WTC11 (cell line): ENCODE measurements around the gene NEMP2.

Source experiments
- CREM ChIP-seq: sonication (generic); formaldehyde crosslinking; IDR thresholded peaks from 2 replicates; pipeline ENCODE4 v1.8.1; 2022; ENCODE audit warnings: mild to moderate bottlenecking, missing genetic modification reagents, moderate library complexity
- JUN ChIP-seq: sonication (generic); formaldehyde crosslinking; IDR thresholded peaks from 2 replicates; pipeline ENCODE4 v1.8.0; 2023; ENCODE audit warnings: mild to moderate bottlenecking, missing genetic modification reagents
- MXD4 ChIP-seq: fragments of 250-450 bp; sonication (Bioruptor Pico); IDR thresholded peaks from 2 replicates; pipeline ENCODE4 v1.8.0; 2021; ENCODE audit warnings: mild to moderate bottlenecking, moderate library complexity, borderline replicate concordance
- SP1 ChIP-seq: sonication (generic); formaldehyde crosslinking; conservative IDR thresholded peaks from 2 replicates; pipeline ENCODE4 v1.8.1; 2022; ENCODE audit warnings: missing genetic modification reagents
- ZNF263 ChIP-seq: sonication (generic); formaldehyde crosslinking; IDR thresholded peaks from 2 replicates; pipeline ENCODE4 v1.8.1; 2022; ENCODE audit warnings: low read depth, mild to moderate bottlenecking, moderate library complexity, missing genetic modification reagents
- TF ChIP-seq, protein P1 (sequence below): sonication (generic); formaldehyde crosslinking; IDR thresholded peaks from 2 replicates; pipeline ENCODE4 v1.8.1; 2022; ENCODE audit warnings: low read depth, mild to moderate bottlenecking, moderate library complexity, missing genetic modification reagents, borderline replicate concordance
- TF ChIP-seq, protein P2 (sequence below): fragments of 200-600 bp; IDR thresholded peaks from 2 replicates; pipeline ENCODE4 v1.8.0; 2022; ENCODE audit warnings: antibody characterized with exemption

DNA sequence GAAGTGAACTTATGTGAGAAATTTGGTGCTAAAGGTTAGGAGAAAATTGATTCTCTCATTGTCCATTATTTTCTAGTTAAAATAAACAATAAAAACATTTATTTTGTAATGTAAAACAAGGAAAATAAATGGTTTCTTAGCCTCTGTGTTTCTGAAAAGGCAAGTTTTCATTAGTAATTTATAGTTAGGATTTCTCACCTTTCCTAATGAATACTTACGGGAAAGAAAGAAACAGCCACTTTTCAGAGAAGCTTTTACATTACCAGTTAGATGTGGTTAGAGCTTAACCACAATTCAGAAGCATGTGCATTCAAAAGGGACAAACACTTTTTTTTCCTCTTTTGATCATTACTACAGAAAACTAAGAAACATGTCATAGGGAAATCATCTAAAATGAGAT lies 18.8 kb downstream of the NEMP2 start:
- TF ChIP-seq MXD4 = no peak
- TF ChIP-seq, protein P1, sequence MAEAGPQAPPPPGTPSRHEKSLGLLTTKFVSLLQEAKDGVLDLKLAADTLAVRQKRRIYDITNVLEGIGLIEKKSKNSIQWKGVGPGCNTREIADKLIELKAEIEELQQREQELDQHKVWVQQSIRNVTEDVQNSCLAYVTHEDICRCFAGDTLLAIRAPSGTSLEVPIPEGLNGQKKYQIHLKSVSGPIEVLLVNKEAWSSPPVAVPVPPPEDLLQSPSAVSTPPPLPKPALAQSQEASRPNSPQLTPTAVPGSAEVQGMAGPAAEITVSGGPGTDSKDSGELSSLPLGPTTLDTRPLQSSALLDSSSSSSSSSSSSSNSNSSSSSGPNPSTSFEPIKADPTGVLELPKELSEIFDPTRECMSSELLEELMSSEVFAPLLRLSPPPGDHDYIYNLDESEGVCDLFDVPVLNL = no peak
- TF ChIP-seq, protein P2, sequence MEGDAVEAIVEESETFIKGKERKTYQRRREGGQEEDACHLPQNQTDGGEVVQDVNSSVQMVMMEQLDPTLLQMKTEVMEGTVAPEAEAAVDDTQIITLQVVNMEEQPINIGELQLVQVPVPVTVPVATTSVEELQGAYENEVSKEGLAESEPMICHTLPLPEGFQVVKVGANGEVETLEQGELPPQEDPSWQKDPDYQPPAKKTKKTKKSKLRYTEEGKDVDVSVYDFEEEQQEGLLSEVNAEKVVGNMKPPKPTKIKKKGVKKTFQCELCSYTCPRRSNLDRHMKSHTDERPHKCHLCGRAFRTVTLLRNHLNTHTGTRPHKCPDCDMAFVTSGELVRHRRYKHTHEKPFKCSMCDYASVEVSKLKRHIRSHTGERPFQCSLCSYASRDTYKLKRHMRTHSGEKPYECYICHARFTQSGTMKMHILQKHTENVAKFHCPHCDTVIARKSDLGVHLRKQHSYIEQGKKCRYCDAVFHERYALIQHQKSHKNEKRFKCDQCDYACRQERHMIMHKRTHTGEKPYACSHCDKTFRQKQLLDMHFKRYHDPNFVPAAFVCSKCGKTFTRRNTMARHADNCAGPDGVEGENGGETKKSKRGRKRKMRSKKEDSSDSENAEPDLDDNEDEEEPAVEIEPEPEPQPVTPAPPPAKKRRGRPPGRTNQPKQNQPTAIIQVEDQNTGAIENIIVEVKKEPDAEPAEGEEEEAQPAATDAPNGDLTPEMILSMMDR = no peak
- no peak for TF ChIP-seq ZNF263 (CRISPR knock-in tag)
- no peak for TF ChIP-seq CREM (CRISPR knock-in tag)
- no peak for TF ChIP-seq JUN (CRISPR knock-in tag)
- TF ChIP-seq SP1 = no peak
